HG02870 (cell line): ENCODE data around the gene ALKBH3.

Experiments
- ATAC-seq: cut with Tn5 transposase; IDR thresholded peaks from one replicate; pipeline ENCODE4 v1.9.1; 2021; ENCODE audit warnings: mild to moderate bottlenecking, moderate library complexity; ENCODE audit not compliant: unreplicated experiment

ALKBH3 gene

GRCh38 chr11:43957571-43957970, 76.9 kb downstream of the ALKBH3 start:
- no peak for ATAC-seq

GRCh38 chr11:43959321-43959995, 78.8 kb downstream of the ALKBH3 start:
- ATAC-seq: no peak

- ATAC-seq: no peak
These were observed 82.0 kb downstream of the ALKBH3 start for GRCh38 chr11:43962383-43963278.

DNA sequence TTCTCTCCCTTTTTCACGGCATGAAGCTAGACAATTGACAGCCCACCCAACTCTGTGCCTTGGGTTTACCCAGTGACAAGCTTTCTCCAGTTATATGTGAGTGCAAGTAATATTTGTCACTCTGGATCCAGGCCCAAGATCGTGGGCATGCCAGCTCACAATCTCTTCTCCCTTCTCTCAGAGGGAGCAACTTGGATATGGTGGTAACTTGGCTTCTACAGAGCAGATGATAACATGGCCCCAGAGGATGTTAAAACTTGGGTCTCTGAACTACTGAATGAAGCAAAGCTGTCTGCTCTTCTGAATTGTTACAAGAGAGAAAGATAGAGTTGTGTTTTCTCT, 82.6 kb downstream of the ALKBH3 start:
- ATAC-seq: no peak

DNA sequence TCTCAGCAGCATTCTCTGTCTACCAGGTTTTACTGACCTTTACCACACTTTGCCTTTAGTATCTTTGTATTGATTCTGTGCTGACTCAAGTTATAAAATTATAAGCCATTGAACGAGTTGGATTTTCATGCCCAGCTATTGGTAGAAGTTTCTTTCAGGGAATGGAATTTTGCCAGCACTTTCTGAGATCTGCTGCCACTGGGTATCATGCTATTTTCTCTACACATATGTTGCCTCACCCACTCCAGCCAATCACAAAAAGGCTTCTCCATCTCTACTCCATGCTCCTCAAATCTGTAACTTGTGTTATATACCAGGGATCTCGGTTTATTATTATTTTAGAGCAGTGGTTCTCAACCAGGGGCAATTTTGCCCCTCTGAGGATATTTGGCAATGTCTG, 87.0 kb downstream of the ALKBH3 start:
- ATAC-seq: no peak

DNA sequence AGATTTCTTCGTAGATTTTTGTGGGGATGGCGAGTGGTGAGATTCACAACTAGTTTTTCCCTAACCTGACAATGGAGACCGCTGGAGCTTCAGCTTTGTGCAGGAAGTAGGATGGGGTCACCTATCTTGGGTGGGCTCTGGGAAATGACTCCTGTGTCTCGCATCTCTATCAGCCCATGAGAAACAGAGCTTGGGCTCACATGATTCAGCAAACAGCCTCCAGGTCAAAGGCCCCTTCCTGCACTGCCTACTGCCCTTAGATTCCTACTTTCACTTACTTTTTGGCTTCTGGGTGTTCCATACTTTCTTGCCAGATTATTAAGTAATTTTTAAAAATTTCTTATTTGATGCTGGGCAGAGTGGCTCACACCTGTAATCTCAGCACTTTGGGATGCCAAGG, 88.1 kb downstream of the ALKBH3 start:
- ATAC-seq: no peak

- no peak for ATAC-seq
These were observed 88.9 kb downstream of the ALKBH3 start for GRCh38 chr11:43969543-43969942.
